ENCODE data around the gene HADHB.

DNA sequence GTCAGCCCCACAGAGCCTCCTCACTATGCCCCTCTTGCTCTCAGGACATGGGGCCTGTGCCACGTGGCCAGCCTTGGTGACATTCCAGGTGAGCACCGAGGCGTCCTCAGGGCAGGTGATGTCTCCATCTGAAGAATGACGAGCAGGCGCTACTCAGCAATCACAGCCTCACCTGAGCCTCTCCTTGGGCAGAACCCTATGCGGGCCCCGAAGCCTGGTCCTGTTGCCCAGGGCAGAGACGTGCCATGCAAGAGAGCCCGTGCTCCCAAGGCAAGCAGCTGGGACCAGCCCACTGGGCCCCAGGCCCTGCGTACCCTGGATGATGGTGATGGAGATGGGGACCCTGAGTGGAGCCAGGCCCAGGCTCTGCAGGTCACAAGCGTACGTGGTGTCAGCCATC is 68.7 kb downstream of the HADHB start:
- TF ChIP-seq, protein P1, sequence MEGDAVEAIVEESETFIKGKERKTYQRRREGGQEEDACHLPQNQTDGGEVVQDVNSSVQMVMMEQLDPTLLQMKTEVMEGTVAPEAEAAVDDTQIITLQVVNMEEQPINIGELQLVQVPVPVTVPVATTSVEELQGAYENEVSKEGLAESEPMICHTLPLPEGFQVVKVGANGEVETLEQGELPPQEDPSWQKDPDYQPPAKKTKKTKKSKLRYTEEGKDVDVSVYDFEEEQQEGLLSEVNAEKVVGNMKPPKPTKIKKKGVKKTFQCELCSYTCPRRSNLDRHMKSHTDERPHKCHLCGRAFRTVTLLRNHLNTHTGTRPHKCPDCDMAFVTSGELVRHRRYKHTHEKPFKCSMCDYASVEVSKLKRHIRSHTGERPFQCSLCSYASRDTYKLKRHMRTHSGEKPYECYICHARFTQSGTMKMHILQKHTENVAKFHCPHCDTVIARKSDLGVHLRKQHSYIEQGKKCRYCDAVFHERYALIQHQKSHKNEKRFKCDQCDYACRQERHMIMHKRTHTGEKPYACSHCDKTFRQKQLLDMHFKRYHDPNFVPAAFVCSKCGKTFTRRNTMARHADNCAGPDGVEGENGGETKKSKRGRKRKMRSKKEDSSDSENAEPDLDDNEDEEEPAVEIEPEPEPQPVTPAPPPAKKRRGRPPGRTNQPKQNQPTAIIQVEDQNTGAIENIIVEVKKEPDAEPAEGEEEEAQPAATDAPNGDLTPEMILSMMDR (IDR thresholded peaks at IDR 0.05; ENCODE audit: low read length): no peak
- no peak for TF ChIP-seq EZH2 (IDR thresholded peaks at IDR 0.05; ENCODE audit: borderline replicate concordance, low read length)

All from OCI-LY1 (cell line).